ENCODE data around the gene ADAM12.

The ADAM12 gene

GRCh38 chr10:126373972-126374371 lies 14.3 kb downstream of the ADAM12 start:
- Histone ChIP-seq H3K79me2 (ENCODE audit: insufficient read depth, low read length) (no peaks in the 10 kb centered on the region), H3F3A (ENCODE audit: low read depth) (no peaks in the 10 kb centered on the region), H3K27me3 (ENCODE audit: insufficient read depth, low read length, poor library complexity, severe bottlenecking) (no peaks in the 10 kb centered on the region), H3K4me2 (ENCODE audit: low read depth, low read length, poor library complexity, severe bottlenecking) (no peak overlapping the region), H3K9me2 (replicated peaks; ENCODE audit: low read depth, low read length) (no peaks in the 10 kb centered on the region), H3K4me3 (ENCODE audit: low read length, poor library complexity, severe bottlenecking) (no peak overlapping the region), H2AFZ (ENCODE audit: low read length) (no peak overlapping the region), H4K20me1 (ENCODE audit: insufficient read depth, low read length, poor library complexity, severe bottlenecking) (no peaks in the 10 kb centered on the region), H3K4me1 (ENCODE audit: insufficient read depth, low read length, poor library complexity, severe bottlenecking) (no peaks in the 10 kb centered on the region), H3K9ac (ENCODE audit: low read depth, low read length, poor library complexity, severe bottlenecking) (no peak overlapping the region), H3K36me3 (ENCODE audit: insufficient read depth, low read length) (no peaks in the 10 kb centered on the region), H3K9me3 (ENCODE audit: insufficient read depth, low read depth, low read length) (0 out of 2 replicates have a peak, but pooled peaks cover 7% of the 10 kb centered on the region)
- TF ChIP-seq CTCF (conservative IDR thresholded peaks at IDR 0.05; ENCODE audit: low read length) (no peak), EZH2phosphoT487 (IDR thresholded peaks at IDR 0.05; ENCODE audit: borderline replicate concordance) (no peak)

- no peak overlapping the region for H3K4me2 ChIP-seq (ENCODE audit: low read depth, low read length, poor library complexity, severe bottlenecking)
- H4K20me1 ChIP-seq (ENCODE audit: insufficient read depth, low read length, poor library complexity, severe bottlenecking), result no peaks in the 10 kb centered on the region
- H2AFZ ChIP-seq (ENCODE audit: low read length), result no peak overlapping the region
- H3K79me2 ChIP-seq (ENCODE audit: insufficient read depth, low read length), result no peaks in the 10 kb centered on the region
- no peaks in the 10 kb centered on the region for H3K36me3 ChIP-seq (ENCODE audit: insufficient read depth, low read length)
- H3F3A ChIP-seq (ENCODE audit: low read depth), result no peaks in the 10 kb centered on the region
- no peaks in the 10 kb centered on the region for H3K27me3 ChIP-seq (ENCODE audit: insufficient read depth, low read length, poor library complexity, severe bottlenecking)
- 0 out of 2 replicates have a peak, but pooled peaks cover 7% of the 10 kb centered on the region for H3K9me3 ChIP-seq (ENCODE audit: insufficient read depth, low read depth, low read length)
- no peak overlapping the region for H3K9ac ChIP-seq (ENCODE audit: low read depth, low read length, poor library complexity, severe bottlenecking)
- H3K4me3 ChIP-seq (ENCODE audit: low read length, poor library complexity, severe bottlenecking), result no peak overlapping the region
- no peaks in the 10 kb centered on the region for H3K4me1 ChIP-seq (ENCODE audit: insufficient read depth, low read length, poor library complexity, severe bottlenecking)
- no peak for TF ChIP-seq EZH2phosphoT487 (IDR thresholded peaks at IDR 0.05; ENCODE audit: borderline replicate concordance)
- no peak for TF ChIP-seq CTCF (conservative IDR thresholded peaks at IDR 0.05; ENCODE audit: low read length)
- no peaks in the 10 kb centered on the region for H3K9me2 ChIP-seq (replicated peaks; ENCODE audit: low read depth, low read length)
These were observed 15.1 kb downstream of the ADAM12 start for GRCh38 chr10:126373147-126373546.

- TF ChIP-seq EZH2phosphoT487 (IDR thresholded peaks at IDR 0.05; ENCODE audit: borderline replicate concordance), result no peak
- TF ChIP-seq CTCF (conservative IDR thresholded peaks at IDR 0.05; ENCODE audit: low read length), result no peak
- Histone ChIP-seq H3K9ac (ENCODE audit: low read depth, low read length, poor library complexity, severe bottlenecking) (no peak overlapping the region), H4K20me1 (ENCODE audit: insufficient read depth, low read length, poor library complexity, severe bottlenecking) (no peaks in the 10 kb centered on the region), H3K79me2 (ENCODE audit: insufficient read depth, low read length) (no peaks in the 10 kb centered on the region), H3K9me3 (ENCODE audit: insufficient read depth, low read depth, low read length) (0 out of 2 replicates have a peak, but pooled peaks cover 7% of the 10 kb centered on the region), H3K4me2 (ENCODE audit: low read depth, low read length, poor library complexity, severe bottlenecking) (no peak overlapping the region), H3K4me3 (ENCODE audit: low read length, poor library complexity, severe bottlenecking) (no peak overlapping the region), H3K9me2 (replicated peaks; ENCODE audit: low read depth, low read length) (no peaks in the 10 kb centered on the region), H3K4me1 (ENCODE audit: insufficient read depth, low read length, poor library complexity, severe bottlenecking) (no peaks in the 10 kb centered on the region), H3K27me3 (ENCODE audit: insufficient read depth, low read length, poor library complexity, severe bottlenecking) (no peaks in the 10 kb centered on the region), H3K36me3 (ENCODE audit: insufficient read depth, low read length) (no peaks in the 10 kb centered on the region), H2AFZ (ENCODE audit: low read length) (no peak overlapping the region), H3F3A (ENCODE audit: low read depth) (no peaks in the 10 kb centered on the region)
These were observed 15.9 kb downstream of the ADAM12 start for GRCh38 chr10:126372396-126372795.

Data from Loucy (cell line).